Measurements from ENCODE around the gene SBF2.
A peak's percentile ranks its signal among the peaks of the same experiment; 100 is the strongest.

Gene SBF2

GRCh38 chr11:10293423-10294289 is at the start of gene SBF2:
Gene SBF2 (minus strand): TSS chr11:10294219. CDS start chr11:10294069, 150 bp downstream.
- peak in 1 of 2 experiments; percentile 53 for DNase-seq

GRCh38 chr11:10338287-10338686 is 44.3 kb upstream of the SBF2 start:
- no peak for DNase-seq

GRCh38 chr11:10333490-10333889 is 39.5 kb upstream of the SBF2 start:
- no peak for DNase-seq

DNA sequence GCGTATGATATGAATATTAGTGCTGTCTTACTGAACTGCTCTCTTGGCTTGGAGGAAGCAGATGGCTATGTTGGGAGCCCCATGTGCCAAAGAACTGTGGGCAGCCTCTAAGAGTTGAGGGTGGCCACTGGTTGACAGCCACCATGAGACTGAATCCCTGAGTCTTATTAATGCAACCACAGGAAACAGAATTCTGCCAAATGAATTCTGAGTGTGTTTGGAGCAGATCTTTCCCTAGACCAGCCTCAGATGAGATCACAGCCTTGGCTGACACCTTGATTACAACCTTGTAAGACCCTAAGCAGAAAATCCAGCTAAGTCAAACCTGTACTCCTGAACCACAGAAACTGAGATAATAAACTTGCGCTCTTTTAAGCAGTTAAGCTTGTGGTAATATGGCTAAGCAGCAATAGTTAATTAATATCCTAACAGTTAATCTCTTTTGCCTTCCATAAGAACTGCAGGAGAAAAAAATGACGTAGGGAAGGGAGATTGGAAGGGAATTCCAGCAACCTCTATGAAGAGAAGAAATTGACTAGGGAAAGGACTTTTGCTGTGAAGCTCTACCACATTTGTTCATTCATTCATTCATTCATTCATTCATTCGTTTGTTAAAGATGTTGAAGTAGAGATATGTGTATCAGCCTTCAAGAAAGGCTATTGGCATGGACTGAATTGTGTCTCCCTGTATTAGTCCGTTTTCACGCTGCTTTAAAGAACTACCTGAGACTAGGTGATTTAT is 37.7 kb upstream of the SBF2 start:
- DNase-seq = no peak

- no peak for DNase-seq
These were observed 35.9 kb upstream of the SBF2 start for GRCh38 chr11:10329935-10330334.

GRCh38 chr11:10329356-10329755 is 35.3 kb upstream of the SBF2 start:
- no peak for DNase-seq

DNA sequence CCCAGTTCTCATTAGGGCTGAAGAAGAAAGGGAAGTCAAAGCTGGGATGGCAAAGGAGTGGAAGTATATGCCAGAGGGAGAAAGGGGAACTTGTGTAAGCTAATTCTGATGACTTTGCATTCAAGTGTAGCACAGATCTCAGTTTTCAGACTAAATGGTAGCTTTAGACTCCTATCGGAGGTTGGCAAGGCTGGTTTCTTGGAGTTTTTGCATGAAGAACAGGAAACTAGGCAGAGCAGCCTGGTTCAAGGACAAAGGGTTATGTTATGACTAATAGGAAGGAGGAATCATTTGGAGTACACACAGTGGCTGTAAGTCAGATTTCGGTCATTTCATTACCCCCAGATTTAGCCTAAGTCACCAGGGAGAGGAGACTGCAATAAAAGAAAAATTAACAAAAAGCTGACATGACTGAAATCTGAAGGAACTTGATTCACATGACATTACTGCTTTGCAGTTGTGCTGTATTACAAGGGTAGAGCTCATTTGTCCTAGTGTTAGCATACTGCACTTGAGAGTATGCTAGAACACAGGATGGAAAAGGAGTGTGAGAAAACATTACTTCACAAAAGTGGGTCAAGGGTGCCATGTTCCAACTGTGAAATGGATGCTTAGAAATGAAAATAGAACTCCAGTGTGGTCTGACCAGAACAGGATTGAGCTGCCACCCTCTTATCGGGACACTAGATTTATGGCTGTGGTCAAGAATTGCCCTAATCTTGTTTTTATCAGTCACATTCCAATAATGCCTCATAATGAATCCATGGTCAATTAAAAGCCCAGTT is 34.5 kb upstream of the SBF2 start:
- DNase-seq = no peak

GRCh38 chr11:10327254-10327653 is 33.2 kb upstream of the SBF2 start:
- DNase-seq = no peak

DNA sequence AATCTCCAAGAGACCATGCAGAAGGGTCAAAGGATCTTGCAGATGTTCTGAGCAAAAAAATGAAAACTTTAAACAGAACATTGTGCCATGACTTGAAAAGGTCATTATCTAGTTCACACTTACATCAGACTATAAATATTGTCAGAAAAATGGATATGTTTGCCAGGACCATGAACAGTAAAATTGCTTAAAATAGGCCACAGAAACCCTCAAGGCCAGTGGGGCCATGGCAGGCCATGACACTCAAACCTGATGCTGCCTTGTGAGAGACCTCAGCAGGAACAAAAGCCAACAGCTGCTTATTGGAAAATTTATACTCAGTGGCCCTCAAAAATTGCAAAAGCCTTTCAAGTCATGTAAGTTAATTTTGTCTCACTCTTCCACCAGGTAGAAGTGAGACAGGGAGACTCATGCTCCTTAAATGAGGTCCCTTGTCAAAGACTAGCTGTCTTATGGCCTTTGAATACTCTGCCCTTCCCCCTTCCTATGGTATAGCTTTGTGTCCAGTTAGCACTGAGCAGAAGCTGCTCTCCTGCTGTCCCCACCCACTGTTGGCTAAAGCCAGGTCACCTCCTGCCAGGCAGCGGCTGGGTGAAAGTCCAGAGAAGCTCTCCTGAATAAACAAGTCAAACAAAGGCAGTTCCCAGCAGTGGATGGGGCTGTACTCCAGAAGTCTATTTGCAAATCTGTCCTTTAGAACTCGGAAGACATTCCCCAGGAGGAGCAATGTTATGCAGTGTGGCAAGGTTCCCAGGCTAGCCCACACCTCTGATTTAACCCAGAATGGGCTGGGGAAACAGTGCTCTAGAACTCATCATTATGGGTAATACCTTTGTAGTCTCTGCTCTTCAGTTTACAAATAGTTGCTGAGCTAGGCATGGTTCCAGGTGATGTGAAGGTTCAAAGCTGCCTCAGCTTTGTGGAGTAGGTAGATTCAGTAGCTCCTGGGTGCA is 32.3 kb upstream of the SBF2 start:
- peak in 1 of 2 experiments; percentile 28 for DNase-seq

DNA sequence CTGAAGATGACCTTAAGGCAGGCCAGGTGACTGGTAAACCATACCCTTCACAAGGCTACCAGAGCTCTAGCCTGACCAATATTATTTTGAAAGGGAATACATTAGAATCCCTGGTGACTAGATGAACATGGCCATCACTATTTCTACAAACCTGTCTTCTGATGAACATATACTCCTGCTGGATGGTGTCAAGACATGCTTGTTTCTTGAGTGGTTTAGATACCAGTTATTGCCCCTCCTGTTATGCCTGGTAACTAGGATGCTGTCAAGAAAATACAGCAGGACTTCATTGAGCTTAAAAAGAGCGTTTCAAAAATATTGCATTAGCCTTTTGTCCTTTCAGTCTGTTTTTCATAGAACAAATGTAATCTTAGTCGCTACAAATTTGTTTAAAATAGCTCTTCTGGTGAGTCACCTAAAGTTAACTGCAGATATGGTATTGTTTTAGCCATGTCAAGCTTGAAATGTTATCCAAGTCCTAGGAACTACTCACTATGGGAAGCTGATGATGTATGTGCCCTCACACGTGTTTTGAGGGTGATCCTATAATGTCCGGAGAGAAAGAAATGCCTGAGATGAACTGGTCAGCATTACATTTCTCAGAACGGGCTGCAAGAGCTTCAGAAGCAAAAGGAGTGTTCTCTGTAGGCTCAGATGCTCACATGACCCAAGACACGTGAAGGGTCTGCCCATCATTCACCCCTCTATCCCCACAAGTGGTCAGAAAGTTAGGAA is 31.4 kb upstream of the SBF2 start:
- DNase-seq = no peak

GRCh38 chr11:10324474-10324873 is 30.5 kb upstream of the SBF2 start:
- DNase-seq = no peak

- no peak for DNase-seq
These were observed 29.8 kb upstream of the SBF2 start for GRCh38 chr11:10323793-10324170.

DNA sequence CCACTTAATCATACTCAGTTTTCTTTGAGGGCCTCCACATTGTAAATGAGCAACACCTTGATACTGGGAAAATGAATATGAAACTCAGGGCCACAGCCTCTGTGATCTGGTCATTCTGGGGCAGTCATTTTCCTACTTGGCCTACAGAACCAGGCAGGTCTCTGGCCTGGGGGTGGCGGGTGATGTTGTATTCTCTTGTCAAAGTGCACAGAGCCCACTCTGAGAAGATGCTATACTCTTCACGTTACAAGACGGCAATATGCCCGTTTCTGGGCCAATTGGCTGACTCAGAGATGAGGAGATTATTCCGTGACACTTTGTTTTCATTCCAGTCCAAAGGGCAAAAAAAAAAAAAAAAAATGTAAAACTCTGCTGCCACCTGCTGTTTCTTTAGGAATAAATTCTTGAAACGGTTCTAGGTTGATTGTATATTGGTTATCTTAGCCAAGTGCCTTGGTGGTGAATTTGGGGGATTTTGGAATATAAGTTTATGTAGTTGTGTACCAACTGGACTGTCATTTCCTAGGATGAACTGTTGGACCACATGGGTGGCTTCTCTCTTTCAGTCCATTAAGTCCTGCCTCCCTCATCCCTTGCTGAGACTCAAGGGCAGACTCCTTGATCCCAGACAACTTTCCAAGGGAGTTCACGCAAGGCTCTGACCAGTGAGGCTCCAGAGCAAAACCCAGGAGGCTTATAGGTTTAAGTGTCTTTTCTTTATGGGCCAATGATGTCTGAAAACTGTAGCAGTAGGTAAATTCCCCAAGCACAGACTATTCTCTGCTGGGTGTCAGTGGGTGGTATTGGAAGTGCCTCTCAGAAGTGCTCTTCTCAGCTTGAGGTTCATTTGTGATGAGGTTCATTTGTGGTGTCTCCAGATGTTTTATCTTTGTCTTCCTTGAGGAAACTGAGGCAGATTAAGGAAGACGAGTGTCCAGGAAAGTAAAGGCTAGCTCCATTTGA is 29.1 kb upstream of the SBF2 start:
- DNase-seq = peak; percentile 7 to 17

- no peak for DNase-seq
These were observed 28.4 kb upstream of the SBF2 start for GRCh38 chr11:10322401-10322800.

GRCh38 chr11:10320736-10321465 is 26.9 kb upstream of the SBF2 start:
- no peak for DNase-seq

GRCh38 chr11:10319702-10320558 is 25.9 kb upstream of the SBF2 start:
- DNase-seq = no peak

DNA sequence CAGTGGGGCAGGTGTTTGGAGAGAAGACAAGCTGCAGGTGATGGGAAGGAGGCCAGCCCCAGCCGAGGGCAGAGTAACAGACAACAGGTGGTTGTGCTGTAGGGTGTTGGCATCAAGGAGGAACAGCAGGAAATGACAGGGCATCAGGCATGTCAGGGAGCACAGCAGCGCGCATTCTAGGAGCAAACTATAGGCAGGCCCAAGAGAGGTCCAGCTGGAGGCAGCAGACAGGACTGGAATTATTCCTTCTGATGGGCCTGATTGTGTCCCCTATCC is 24.4 kb upstream of the SBF2 start:
- DNase-seq = peak; percentile 44 to 61

- DNase-seq = no peak
These were observed 23.9 kb upstream of the SBF2 start for GRCh38 chr11:10317776-10318526.
